HepG2 (cell line): ENCODE measurements around the gene CEP131. TPM values are rescaled to one million over a fixed set of nuclear protein-coding genes. Genes with fewer than 3 reads are reported as not detected.
A peak's percentile ranks its signal among the peaks of the same experiment; 100 is the strongest.

Experiments used
- ATAC-seq: fragments of 200-7000 bp; cut with Tn5 transposase; 3 replicates; pipeline ENCODE4 v1.9.1; 2020; ENCODE audit warnings: mild to moderate bottlenecking, moderate library complexity
- BruUV-seq: library from RNA; stranded (reverse); fragments of 400-500 nt; replicated peaks from 2 replicates; lab custom pipeline; 2021; lab: Mats Ljungman, UMichigan
- CTCF ChIA-PET: fragments of 300-600 bp; formaldehyde crosslinking; extraction: SDS; loops from one replicate; lab custom pipeline; 2021; ENCODE audit warnings: low total read pairs, inconsistent platforms, low intra/inter-chr PET ratio; lab: Yijun Ruan, JAX
- POLR2A ChIA-PET: fragments of 350-600 bp; sonication (Branson Sonifier 250); formaldehyde crosslinking; loops from one replicate; lab custom pipeline; 2020; ENCODE audit warnings: antibody characterized with exemption, inconsistent platforms; lab: Yijun Ruan, JAX
- DNase-seq: peaks from one replicate; pipeline ENCODE4 v3.0.0-alpha.2; 2015; ENCODE audit warnings: low spot score
- FAIRE-seq: peaks from 3 replicates; lab custom pipeline; 2011; peaks lifted over from hg19 to GRCh38; lab: Jason Lieb, UNC
- H2AFZ ChIP-seq: one replicate; pipeline ENCODE4 v1.6.1; 2011; ENCODE audit warnings: low read length, inconsistent platforms
- H3K27ac ChIP-seq: fragments of 300-600 bp; 3 replicates; pipeline ENCODE4 v1.8.0; 2011; ENCODE audit warnings: mixed run types, mild to moderate bottlenecking, mixed read lengths, low read length, inconsistent platforms; ENCODE audit not compliant: insufficient read depth; ENCODE audit errors: extremely low read length
- H3K27me3 ChIP-seq, 2 experiments: fragments of 200-600 bp in 1 of 2; 2 replicates in 1 of 2; 3 replicates in 1 of 2; pipeline versions ENCODE4 v1.6.0 to v1.8.0; 2011; ENCODE audit warnings: low read length in 2 of 2, mild to moderate bottlenecking in 2 of 2, moderate library complexity in 2 of 2, inconsistent platforms in 1 of 2; ENCODE audit not compliant: insufficient read depth in 2 of 2, control insufficient read depth in 1 of 2
- H3K36me3 ChIP-seq, 2 experiments: fragments of 200-600 bp in 1 of 2; replicated peaks in 1 of 2; 2 replicates in 1 of 2; 3 replicates in 1 of 2; pipeline versions ENCODE4 v1.5.1 to v1.8.0; 2011; ENCODE audit warnings: low read length in 2 of 2, inconsistent platforms in 1 of 2; ENCODE audit not compliant: insufficient read depth in 2 of 2, control insufficient read depth in 1 of 2
- H3K4me1 ChIP-seq: 2 replicates; pipeline ENCODE4 v1.5.1; 2012; ENCODE audit warnings: low read length, inconsistent platforms; ENCODE audit not compliant: insufficient read depth
- H3K4me2 ChIP-seq: 2 replicates; pipeline ENCODE4 v1.6.0; 2011; ENCODE audit warnings: low read depth, low read length, inconsistent platforms
- H3K4me3 ChIP-seq, 3 experiments: fragments of 200-600 bp in 1 of 3; sonication (generic), shearing (Covaris generic) in 1 of 3; replicated peaks in 1 of 3; 2 replicates each; pipeline ENCODE4 v1.5.1; 2011 to 2016; ENCODE audit warnings: low read length in 3 of 3, inconsistent platforms in 2 of 3, low read depth in 2 of 3, mild to moderate bottlenecking in 2 of 3, control low read depth in 1 of 3, mixed read lengths in 1 of 3; ENCODE audit not compliant: insufficient read depth in 1 of 3
- H3K79me2 ChIP-seq: one replicate; pipeline ENCODE4 v1.6.1; 2011; ENCODE audit warnings: low read length, inconsistent platforms; ENCODE audit not compliant: insufficient read depth
- H3K9ac ChIP-seq: 2 replicates; pipeline ENCODE4 v1.6.0; 2011; ENCODE audit warnings: mild to moderate bottlenecking, low read depth, low read length, inconsistent platforms; ENCODE audit not compliant: insufficient read depth
- H3K9me3 ChIP-seq: 2 replicates; pipeline ENCODE4 v1.5.1; 2012; ENCODE audit warnings: mild to moderate bottlenecking, low read length
- H4K20me1 ChIP-seq: 2 replicates; pipeline ENCODE4 v1.6.0; 2011; ENCODE audit warnings: inconsistent platforms, mild to moderate bottlenecking, low read length, moderate library complexity; ENCODE audit not compliant: insufficient read depth
- ATF6 ChIP-seq: sonication (generic); formaldehyde crosslinking; conservative IDR thresholded peaks from 2 replicates; pipeline ENCODE4 v1.4.0; 2020; ENCODE audit warnings: missing genetic modification reagents
- RERE ChIP-seq: IDR thresholded peaks from 2 replicates; pipeline ENCODE4 v1.6.1; 2016; ENCODE audit warnings: low read depth, missing genetic modification reagents, missing compliant biosample characterization
- ZNF687 ChIP-seq: sonication (generic); formaldehyde crosslinking; IDR thresholded peaks from 2 replicates; pipeline ENCODE4 v1.5.1; 2020; ENCODE audit warnings: mild to moderate bottlenecking, missing genetic modification reagents, moderate library complexity
- ZNF784 ChIP-seq: sonication (generic); formaldehyde crosslinking; IDR thresholded peaks from 2 replicates; pipeline ENCODE4 v1.5.1; 2020; ENCODE audit warnings: missing genetic modification reagents, mild to moderate bottlenecking, borderline replicate concordance
- WGBS: methylation state at CpG from one replicate; pipeline ENCODE4 v1.1.6; 2017; ENCODE audit warnings: low lambda C conversion rate; 5-methylcytosine and 5-hydroxymethylcytosine counted together
- in situ Hi-C: cut with HindIII; loops from 2 replicates; pipeline ENCODE4 v1.10.0; 2017; ENCODE audit warnings: low pct_unique_long_range_greater_than_20kb; ENCODE audit not compliant: extremely low pct_ligation_motif_present
- intact Hi-C: fragments of 100-400 bp; cut with micrococcal nuclease; formaldehyde crosslinking; loops from one replicate; pipeline ENCODE4 v1.10.0; 2022; ENCODE audit not compliant: unreplicated experiment
- polyA plus RNA-seq, 8 experiments: library from polyadenylated mRNA; depleted of rRNA in 3 of 8; stranded (reverse) in 7 of 8; unstranded in 1 of 8; fragments of >200 nt; fragmentation: Illumina TruSeq in 4 of 8; extraction: Trizol in 4 of 8; gene quantifications; 2 replicates each; pipeline versions ENCODE4 v1.2.1 to v1.2.3, GENCODE V29; 2011 to 2016; ENCODE audit warnings: low read depth in 4 of 8, missing spikeins in 1 of 8, mixed read lengths in 1 of 8; ENCODE audit not compliant: insufficient read depth in 1 of 8
- total RNA-seq, 5 experiments: library from RNA; depleted of rRNA; stranded (reverse); fragments of >200 nt; fragmentation: Illumina TruSeq; extraction: Trizol; gene quantifications; 2 replicates each; pipeline ENCODE4 v1.2.3, GENCODE V29; 2016; ENCODE audit warnings: low read depth in 1 of 5

The CEP131 gene
- total and polyA plus RNA-seq, 2 of the 13 experiments (the other 11 are each of a cell fraction or from before 2014, with no cell fraction given): 5.0 to 16.8 TPM

- no peak for TF ChIP-seq ATF6 (CRISPR knock-in tag)
Observed at GRCh38 chr17:81256616-81257015, 33.9 kb upstream of the CEP131 start (continued).

- intact Hi-C loops (no loop called here), in situ Hi-C loops (loop anchor here (5.0 kb wide), 1 partner anchor 227 kb away; no protein-coding TSS in a partner anchor)
- H3K36me3 ChIP-seq: peaks cover 28 to 43% of the 10 kb centered on the region in 2 experiments
- FAIRE-seq (peak; percentile 73), DNase-seq (peak; percentile 45), ATAC-seq (peak; percentile 47)
- H2AFZ ChIP-seq: no peak overlapping the region
- 77% methylated on average over 20 of the region's 35 CpGs for WGBS
- peaks cover 26% of the 10 kb centered on the region for H3K4me1 ChIP-seq
- no peaks in the 10 kb centered on the region for H3K79me2 ChIP-seq
- BruUV-seq: no TSS peak
- no peak overlapping the region for H3K9ac ChIP-seq
- no peak overlapping the region for H3K4me3 ChIP-seq
- ChIA-PET CTCF (no interaction called here), POLR2A (interaction anchor here (1.3 kb wide), 1 partner anchor 257 kb away, joined by 3 read pairs; the partner anchor contains the start of gene ACTG1)
- H3K27me3 ChIP-seq: no peaks in the 10 kb centered on the region
- H4K20me1 ChIP-seq: peaks cover 4% of the 10 kb centered on the region; the same call in 1 of the 2 replicates
- H3K9me3 ChIP-seq: no peaks in the 10 kb centered on the region
- no peak overlapping the region for H3K27ac ChIP-seq
- H3K4me2 ChIP-seq: no peak overlapping the region
- TF ChIP-seq ZNF784 (CRISPR knock-in tag) (no peak), ZNF687 (CRISPR knock-in tag) (peak; percentile 29; the same call in 1 of the 2 replicates), RERE (CRISPR knock-in tag) (no peak)
Observed at GRCh38 chr17:81254955-81255717, 32.4 kb upstream of the CEP131 start.
